ENCODE results near the gene SLC26A9. TPM values are rescaled to one million over a fixed set of nuclear protein-coding genes. Genes with fewer than 3 reads are reported as not detected.

Gene SLC26A9
- total RNA-seq, 6 experiments from 2014 or later: 0.09 TPM; not detected in 5

- no peak for TF ChIP-seq POLR2A (IDR thresholded peaks at IDR 0.05)
- no peak for TF ChIP-seq CTCF (IDR thresholded peaks at IDR 0.05)
- peak in 1 of 3 donors; percentile 28 for DNase-seq
- Histone ChIP-seq H3K9me3 (no peaks in the 10 kb centered on the region), H3K4me3 (no peak overlapping the region), H3K27ac (no peak overlapping the region), H3K27me3 (no peaks in the 10 kb centered on the region), H3K36me3 (no peaks in the 10 kb centered on the region), H3K4me1 (no peaks in the 10 kb centered on the region)
- 80% methylated on average over 6 of the region's 11 CpGs for WGBS (ENCODE audit: insufficient coverage, low coverage, low lambda C conversion rate, missing lambda C conversion rate)
- intact Hi-C loops (cut with DNase I): loop anchor here in 1 of 2 donors (10.0 kb wide), 1 partner anchor 181 kb away; no protein-coding TSS in a partner anchor
- no peak for ATAC-seq
Measured at GRCh38 chr1:205923651-205924459, 19.4 kb downstream of the SLC26A9 start.

- no peak for DNase-seq
- intact Hi-C loops (cut with DNase I): loop anchor here in 1 of 2 donors (10.0 kb wide), 1 partner anchor 182 kb away; no protein-coding TSS in a partner anchor
- no peak for TF ChIP-seq CTCF (IDR thresholded peaks at IDR 0.05)
- no peak for TF ChIP-seq POLR2A (IDR thresholded peaks at IDR 0.05)
- Histone ChIP-seq H3K27ac (no peak overlapping the region), H3K36me3 (no peaks in the 10 kb centered on the region), H3K4me3 (no peak overlapping the region), H3K4me1 (no peaks in the 10 kb centered on the region), H3K9me3 (no peaks in the 10 kb centered on the region), H3K27me3 (no peaks in the 10 kb centered on the region)
- WGBS (ENCODE audit: insufficient coverage, low coverage, low lambda C conversion rate, missing lambda C conversion rate): 84% methylated on average over 6 of the region's 6 CpGs
- no peak for ATAC-seq
Measured at GRCh38 chr1:205922806-205923205, 20.4 kb downstream of the SLC26A9 start.

- H3K27me3 ChIP-seq: no peaks in the 10 kb centered on the region
- H3K4me3 ChIP-seq: no peak overlapping the region
- ATAC-seq (no peak), DNase-seq (no peak)
- H3K27ac ChIP-seq: no peak overlapping the region
- H3K36me3 ChIP-seq: no peaks in the 10 kb centered on the region
- 75% methylated on average over 1 of the region's 6 CpGs for WGBS (ENCODE audit: insufficient coverage, low coverage, low lambda C conversion rate, missing lambda C conversion rate)
- intact Hi-C loops (cut with DNase I): loop anchor here in 1 of 2 donors (10.0 kb wide), 1 partner anchor 182 kb away; no protein-coding TSS in a partner anchor
- H3K4me1 ChIP-seq: no peaks in the 10 kb centered on the region
- H3K9me3 ChIP-seq: no peaks in the 10 kb centered on the region
- TF ChIP-seq CTCF (IDR thresholded peaks at IDR 0.05) (no peak), POLR2A (IDR thresholded peaks at IDR 0.05) (no peak)
Measured at GRCh38 chr1:205922314-205922713, 20.9 kb downstream of the SLC26A9 start.

GRCh38 chr1:205921570-205921909 is 21.7 kb downstream of the SLC26A9 start:
- Histone ChIP-seq H3K27ac (no peak overlapping the region), H3K9me3 (no peaks in the 10 kb centered on the region), H3K36me3 (no peaks in the 10 kb centered on the region), H3K4me3 (no peak overlapping the region), H3K4me1 (no peaks in the 10 kb centered on the region), H3K27me3 (no peaks in the 10 kb centered on the region)
- intact Hi-C loops (cut with DNase I): loop anchor here in 1 of 2 donors (10.0 kb wide), 1 partner anchor 183 kb away; no protein-coding TSS in a partner anchor
- no peak for DNase-seq
- WGBS (ENCODE audit: insufficient coverage, low coverage, low lambda C conversion rate, missing lambda C conversion rate): 100% methylated on average over 1 of the region's 11 CpGs
- ATAC-seq: no peak
- no peak for TF ChIP-seq POLR2A (IDR thresholded peaks at IDR 0.05)
- TF ChIP-seq CTCF (IDR thresholded peaks at IDR 0.05): no peak
